ENCODE results near the gene APPL2. TPM values are rescaled to one million over a fixed set of nuclear protein-coding genes. Genes with fewer than 3 reads are reported as not detected.

The APPL2 gene
- total RNA-seq, 4 donors from 2014 or later, result 12.8 to 24.3 (median 19.8) TPM

GRCh38 chr12:105273601-105274000 is 37.6 kb upstream of the APPL2 start:
- Histone ChIP-seq H3K4me1 (no peaks in the 10 kb centered on the region), H3K4me3 (no peak overlapping the region), H3K9me3 (no peaks in the 10 kb centered on the region), H3K27ac (no peak overlapping the region), H3K36me3 (no peaks in the 10 kb centered on the region), H3K27me3 (no peaks in the 10 kb centered on the region)
- DNase-seq (no peak), ATAC-seq (no peak)
- in situ Hi-C loops (cut with MboI; ENCODE audit: low sequenced_read_pairs in 4 of 4) (loop anchor here in 1 of 4 donors (10.0 kb wide), 1 partner anchor 111 kb away; no protein-coding TSS in a partner anchor), intact Hi-C loops (cut with DNase I; ENCODE audit: low total_unique reads) (no loop called here)
- no peak for TF ChIP-seq POLR2A (IDR thresholded peaks at IDR 0.05)
- TF ChIP-seq, protein P1, sequence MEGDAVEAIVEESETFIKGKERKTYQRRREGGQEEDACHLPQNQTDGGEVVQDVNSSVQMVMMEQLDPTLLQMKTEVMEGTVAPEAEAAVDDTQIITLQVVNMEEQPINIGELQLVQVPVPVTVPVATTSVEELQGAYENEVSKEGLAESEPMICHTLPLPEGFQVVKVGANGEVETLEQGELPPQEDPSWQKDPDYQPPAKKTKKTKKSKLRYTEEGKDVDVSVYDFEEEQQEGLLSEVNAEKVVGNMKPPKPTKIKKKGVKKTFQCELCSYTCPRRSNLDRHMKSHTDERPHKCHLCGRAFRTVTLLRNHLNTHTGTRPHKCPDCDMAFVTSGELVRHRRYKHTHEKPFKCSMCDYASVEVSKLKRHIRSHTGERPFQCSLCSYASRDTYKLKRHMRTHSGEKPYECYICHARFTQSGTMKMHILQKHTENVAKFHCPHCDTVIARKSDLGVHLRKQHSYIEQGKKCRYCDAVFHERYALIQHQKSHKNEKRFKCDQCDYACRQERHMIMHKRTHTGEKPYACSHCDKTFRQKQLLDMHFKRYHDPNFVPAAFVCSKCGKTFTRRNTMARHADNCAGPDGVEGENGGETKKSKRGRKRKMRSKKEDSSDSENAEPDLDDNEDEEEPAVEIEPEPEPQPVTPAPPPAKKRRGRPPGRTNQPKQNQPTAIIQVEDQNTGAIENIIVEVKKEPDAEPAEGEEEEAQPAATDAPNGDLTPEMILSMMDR (IDR thresholded peaks at IDR 0.05 in 4 of 5, conservative IDR thresholded peaks at IDR 0.05 in 1 of 5), result no peak

GRCh38 chr12:105272814-105273416 is 36.9 kb upstream of the APPL2 start:
- TF ChIP-seq POLR2A (IDR thresholded peaks at IDR 0.05), result no peak
- TF ChIP-seq, protein P1 (IDR thresholded peaks at IDR 0.05 in 4 of 5, conservative IDR thresholded peaks at IDR 0.05 in 1 of 5), result no peak
- intact Hi-C loops (cut with DNase I; ENCODE audit: low total_unique reads) (no loop called here), in situ Hi-C loops (cut with MboI; ENCODE audit: low sequenced_read_pairs in 4 of 4) (loop anchor here in 1 of 4 donors (10.0 kb wide), 1 partner anchor 112 kb away; no protein-coding TSS in a partner anchor)
- no peaks in the 10 kb centered on the region for H3K4me1 ChIP-seq
- DNase-seq (no peak), ATAC-seq (no peak)
- no peaks in the 10 kb centered on the region for H3K27me3 ChIP-seq
- H3K36me3 ChIP-seq, result no peaks in the 10 kb centered on the region
- H3K27ac ChIP-seq, result no peak overlapping the region
- no peak overlapping the region for H3K4me3 ChIP-seq
- no peaks in the 10 kb centered on the region for H3K9me3 ChIP-seq

DNA sequence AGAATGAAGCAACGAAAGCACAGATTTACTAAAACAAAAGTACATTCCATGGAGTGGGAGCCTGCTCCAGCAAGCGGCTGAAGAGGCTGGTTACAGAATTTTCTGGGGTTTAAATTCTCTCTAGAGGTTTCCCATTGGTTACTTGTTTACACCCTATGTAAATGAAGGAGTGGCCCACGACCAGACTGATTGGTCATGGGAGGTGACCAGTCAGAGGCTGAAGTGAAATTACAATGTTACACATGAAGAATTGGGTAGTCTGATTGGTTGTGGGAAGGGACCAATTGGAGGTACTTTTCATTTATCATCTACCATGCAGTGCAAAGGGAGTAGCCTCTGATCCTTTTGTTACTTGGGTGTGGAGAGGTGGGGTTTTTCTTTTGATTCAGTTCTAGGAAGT is 36.2 kb upstream of the APPL2 start:
- TF ChIP-seq POLR2A (IDR thresholded peaks at IDR 0.05), result no peak
- TF ChIP-seq, protein P1 (IDR thresholded peaks at IDR 0.05 in 4 of 5, conservative IDR thresholded peaks at IDR 0.05 in 1 of 5), result no peak
- Histone ChIP-seq H3K27me3 (no peaks in the 10 kb centered on the region), H3K9me3 (no peaks in the 10 kb centered on the region), H3K4me1 (no peaks in the 10 kb centered on the region), H3K36me3 (no peaks in the 10 kb centered on the region), H3K4me3 (no peak overlapping the region), H3K27ac (no peak overlapping the region)
- in situ Hi-C loops (cut with MboI; ENCODE audit: low sequenced_read_pairs in 4 of 4) (loop anchor here in 1 of 4 donors (10.0 kb wide), 1 partner anchor 113 kb away; no protein-coding TSS in a partner anchor), intact Hi-C loops (cut with DNase I; ENCODE audit: low total_unique reads) (no loop called here)
- ATAC-seq, result no peak
- no peak for DNase-seq

DNA sequence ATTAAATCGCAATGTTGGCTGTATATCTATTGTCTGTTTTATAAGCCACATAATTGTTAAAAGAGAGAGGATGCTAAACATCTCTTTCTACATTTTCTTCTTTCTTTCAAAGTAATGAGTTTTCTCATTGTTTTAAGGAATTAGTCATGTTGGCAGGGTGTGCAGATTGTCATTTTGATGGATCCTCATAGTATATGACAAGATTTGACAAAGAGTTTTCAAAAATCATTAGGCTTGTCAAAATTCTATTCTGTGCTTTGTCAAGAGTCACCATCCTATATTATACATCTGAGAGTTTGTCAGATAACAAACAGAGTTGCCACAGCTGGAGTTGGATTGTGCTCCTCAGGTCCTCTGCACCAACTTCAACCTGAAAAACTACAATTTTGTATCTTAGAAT is 35.4 kb upstream of the APPL2 start:
- H3K27ac ChIP-seq, result no peak overlapping the region
- no peaks in the 10 kb centered on the region for H3K9me3 ChIP-seq
- TF ChIP-seq, protein P1 (IDR thresholded peaks at IDR 0.05 in 4 of 5, conservative IDR thresholded peaks at IDR 0.05 in 1 of 5), result no peak
- no peak for TF ChIP-seq POLR2A (IDR thresholded peaks at IDR 0.05)
- ATAC-seq (no peak), DNase-seq (no peak)
- no peaks in the 10 kb centered on the region for H3K4me1 ChIP-seq
- in situ Hi-C loops (cut with MboI; ENCODE audit: low sequenced_read_pairs in 4 of 4) (loop anchor here in 1 of 4 donors (10.0 kb wide), 1 partner anchor 113 kb away; no protein-coding TSS in a partner anchor), intact Hi-C loops (cut with DNase I; ENCODE audit: low total_unique reads) (no loop called here)
- H3K4me3 ChIP-seq, result no peak overlapping the region
- no peaks in the 10 kb centered on the region for H3K27me3 ChIP-seq
- H3K36me3 ChIP-seq, result no peaks in the 10 kb centered on the region
